ENCODE data around the gene SNAI3. TPM values are rescaled to one million over a fixed set of nuclear protein-coding genes. Genes with fewer than 3 reads are reported as not detected.

Gene SNAI3
- total RNA-seq, 1 donor from 2014 or later, result 3.1 TPM

DNA sequence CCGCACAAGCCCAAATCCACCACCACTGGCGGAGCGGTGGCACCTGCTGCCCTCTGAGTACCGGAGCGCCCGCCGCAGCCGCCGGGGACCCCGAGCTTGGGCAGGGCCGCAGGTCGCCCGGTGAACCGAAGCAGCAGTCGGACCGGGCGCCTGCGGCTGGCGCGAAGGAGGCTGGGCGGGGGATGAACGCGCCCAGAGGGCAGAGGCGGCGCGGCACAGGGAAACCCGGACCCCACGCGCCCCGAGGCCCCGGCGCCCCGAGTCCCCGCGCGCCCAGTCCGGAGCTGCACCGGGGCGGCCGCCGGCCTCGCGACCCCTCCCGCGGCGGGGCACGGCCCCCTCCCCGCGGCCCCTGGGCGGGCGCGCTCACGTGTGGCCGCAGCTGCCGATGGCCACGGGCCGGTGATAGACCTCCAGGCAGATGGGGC, 19.5 kb upstream of the SNAI3 start:
- H3K36me3 ChIP-seq, result no peaks in the 10 kb centered on the region
- TF ChIP-seq, protein P1, sequence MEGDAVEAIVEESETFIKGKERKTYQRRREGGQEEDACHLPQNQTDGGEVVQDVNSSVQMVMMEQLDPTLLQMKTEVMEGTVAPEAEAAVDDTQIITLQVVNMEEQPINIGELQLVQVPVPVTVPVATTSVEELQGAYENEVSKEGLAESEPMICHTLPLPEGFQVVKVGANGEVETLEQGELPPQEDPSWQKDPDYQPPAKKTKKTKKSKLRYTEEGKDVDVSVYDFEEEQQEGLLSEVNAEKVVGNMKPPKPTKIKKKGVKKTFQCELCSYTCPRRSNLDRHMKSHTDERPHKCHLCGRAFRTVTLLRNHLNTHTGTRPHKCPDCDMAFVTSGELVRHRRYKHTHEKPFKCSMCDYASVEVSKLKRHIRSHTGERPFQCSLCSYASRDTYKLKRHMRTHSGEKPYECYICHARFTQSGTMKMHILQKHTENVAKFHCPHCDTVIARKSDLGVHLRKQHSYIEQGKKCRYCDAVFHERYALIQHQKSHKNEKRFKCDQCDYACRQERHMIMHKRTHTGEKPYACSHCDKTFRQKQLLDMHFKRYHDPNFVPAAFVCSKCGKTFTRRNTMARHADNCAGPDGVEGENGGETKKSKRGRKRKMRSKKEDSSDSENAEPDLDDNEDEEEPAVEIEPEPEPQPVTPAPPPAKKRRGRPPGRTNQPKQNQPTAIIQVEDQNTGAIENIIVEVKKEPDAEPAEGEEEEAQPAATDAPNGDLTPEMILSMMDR (IDR thresholded peaks at IDR 0.05; ENCODE audit: borderline replicate concordance), result no peak
- peak overlapping the region; percentile 93 for H3K27ac ChIP-seq (replicated peaks)
- H3K4me1 ChIP-seq, result peaks cover 68% of the 10 kb centered on the region
- no peak for DNase-seq
- no peaks in the 10 kb centered on the region for H3K9me3 ChIP-seq (replicated peaks)
- H3K27me3 ChIP-seq (ENCODE audit: low read depth), result no peaks in the 10 kb centered on the region
- H3K4me3 ChIP-seq, result peak overlapping the region; percentile 99
- intact Hi-C loops (cut with micrococcal nuclease), result no loop called here

DNA sequence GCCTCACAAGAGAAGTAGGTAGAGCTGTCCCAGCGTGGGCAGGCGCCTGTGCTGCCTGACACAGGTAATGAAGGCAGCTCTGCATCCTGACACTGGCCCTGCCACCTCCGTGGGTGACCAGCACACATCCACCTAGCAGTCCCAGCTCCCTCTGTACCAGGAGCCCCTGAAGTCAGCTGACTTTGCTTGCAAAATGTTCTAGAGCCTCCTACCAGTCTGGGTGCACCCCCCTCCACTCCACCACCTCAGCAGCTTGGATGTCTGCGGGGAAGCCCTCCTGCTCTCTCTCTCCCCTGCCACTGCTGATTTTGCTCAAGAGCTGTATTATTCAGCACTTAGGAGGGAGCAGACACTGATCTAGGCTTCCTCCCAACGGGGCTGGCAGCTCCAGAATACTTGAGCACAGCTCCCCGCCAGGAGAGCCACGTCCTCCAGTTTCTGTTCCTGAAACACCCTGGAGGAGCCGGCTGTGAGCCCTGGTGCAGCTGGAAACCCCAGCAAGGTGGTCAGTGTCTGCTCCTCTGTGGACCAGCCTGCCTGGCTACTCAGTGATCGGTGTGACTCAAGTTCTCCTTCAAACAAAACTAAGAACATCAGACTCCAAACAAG, 18.9 kb upstream of the SNAI3 start:
- TF ChIP-seq, protein P1 (IDR thresholded peaks at IDR 0.05; ENCODE audit: borderline replicate concordance), result no peak
- intact Hi-C loops (cut with micrococcal nuclease), result no loop called here
- no peaks in the 10 kb centered on the region for H3K36me3 ChIP-seq
- H3K27me3 ChIP-seq (ENCODE audit: low read depth), result no peaks in the 10 kb centered on the region
- peaks cover 75% of the 10 kb centered on the region for H3K4me1 ChIP-seq
- H3K9me3 ChIP-seq (replicated peaks), result no peaks in the 10 kb centered on the region
- H3K27ac ChIP-seq (replicated peaks), result peak overlapping the region; percentile 93
- H3K4me3 ChIP-seq, result peak overlapping the region; percentile 99
- no peak for DNase-seq

DNA sequence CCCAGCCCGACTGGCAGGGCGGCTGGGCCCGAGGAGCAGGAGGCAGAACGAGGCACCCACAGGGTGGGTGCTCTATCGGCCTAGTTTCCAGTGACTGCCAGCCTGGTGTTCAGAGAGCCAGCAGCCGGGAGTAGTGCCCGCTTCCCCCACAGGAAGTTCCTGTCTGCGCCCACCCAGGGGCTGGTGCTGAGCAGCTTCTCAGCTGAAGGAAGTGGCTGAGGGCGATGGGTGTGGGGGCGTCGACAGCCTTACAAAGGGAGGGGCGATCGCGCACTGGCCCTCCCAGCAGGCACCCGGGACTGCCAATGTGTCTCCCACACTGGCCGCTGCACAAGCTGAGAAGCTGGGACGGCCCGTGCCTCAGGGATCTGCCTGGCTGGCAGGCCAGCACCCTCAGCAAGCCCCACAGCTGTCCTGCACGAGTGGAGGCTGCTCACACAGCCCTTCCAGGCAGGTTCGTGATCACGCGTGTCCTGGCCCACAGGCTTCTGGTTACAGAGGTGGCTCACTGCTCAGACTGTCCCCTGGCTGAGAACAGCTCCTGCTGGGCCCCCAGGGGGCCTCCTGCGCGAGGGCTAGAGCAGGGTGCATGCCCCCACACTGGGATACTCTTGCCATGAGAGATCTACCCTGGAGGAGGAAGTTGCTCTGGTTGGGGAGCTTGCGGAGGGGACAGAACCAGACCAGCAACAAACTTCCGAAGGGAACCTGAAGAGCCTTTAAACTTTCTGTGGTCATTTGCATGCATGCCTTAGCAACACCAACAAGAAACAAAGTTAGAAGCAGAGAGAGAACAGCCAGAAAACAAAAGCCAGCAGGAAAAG, 17.4 kb upstream of the SNAI3 start:
- H3K27me3 ChIP-seq (ENCODE audit: low read depth), result no peaks in the 10 kb centered on the region
- H3K27ac ChIP-seq (replicated peaks), result peak overlapping the region; percentile 85
- TF ChIP-seq, protein P1 (IDR thresholded peaks at IDR 0.05; ENCODE audit: borderline replicate concordance), result no peak
- peaks cover 8% of the 10 kb centered on the region for H3K36me3 ChIP-seq
- DNase-seq, result peak; percentile 55
- no peaks in the 10 kb centered on the region for H3K9me3 ChIP-seq (replicated peaks)
- H3K4me3 ChIP-seq, result peak overlapping the region; percentile 99
- intact Hi-C loops (cut with micrococcal nuclease), result no loop called here
- peaks cover 81% of the 10 kb centered on the region for H3K4me1 ChIP-seq

DNA sequence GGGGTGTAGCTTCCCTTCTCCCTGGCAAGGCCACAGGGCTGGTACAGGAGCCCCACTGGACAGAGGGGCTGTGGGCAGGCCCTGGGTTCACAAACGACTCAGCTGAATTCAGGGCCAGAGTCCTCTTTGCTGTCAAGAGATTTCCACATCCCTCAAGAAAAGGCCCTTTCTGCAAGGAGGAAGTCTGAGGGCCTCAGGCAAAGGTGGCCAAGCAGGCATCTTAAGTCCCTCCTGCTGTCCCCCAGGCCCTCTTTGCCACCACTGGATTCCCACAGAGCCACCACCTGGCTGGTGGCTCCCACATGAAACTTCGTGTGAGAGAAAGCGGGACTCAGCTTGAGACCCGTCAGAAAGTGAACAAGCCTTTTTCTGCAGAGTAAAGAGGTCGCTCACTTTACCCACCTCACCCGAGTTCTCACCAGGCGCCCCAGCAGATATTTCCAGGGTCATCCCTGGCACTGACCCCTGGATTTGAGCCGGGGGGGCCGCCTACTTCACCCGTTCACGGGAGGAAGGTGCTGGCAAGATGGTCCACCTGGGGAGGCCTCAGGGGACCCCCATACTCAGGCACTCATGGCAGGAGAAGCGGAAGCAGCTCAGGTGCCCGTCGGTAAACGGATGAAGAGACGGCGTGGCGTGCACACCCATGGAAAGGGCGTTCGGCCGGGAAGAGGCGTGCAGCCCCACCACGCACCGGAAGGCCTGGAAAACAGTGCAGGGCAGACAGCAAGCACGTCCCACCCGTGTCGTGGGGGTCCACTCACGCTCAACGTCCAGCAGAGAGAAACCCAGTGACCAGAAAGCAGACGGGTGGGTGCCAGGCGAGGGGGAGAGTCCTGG, 16.3 kb upstream of the SNAI3 start:
- TF ChIP-seq, protein P1 (IDR thresholded peaks at IDR 0.05; ENCODE audit: borderline replicate concordance), result no peak
- DNase-seq, result no peak
- H3K4me3 ChIP-seq, result peak overlapping the region; percentile 99
- intact Hi-C loops (cut with micrococcal nuclease), result no loop called here
- peaks cover 19% of the 10 kb centered on the region for H3K36me3 ChIP-seq
- no peaks in the 10 kb centered on the region for H3K27me3 ChIP-seq (ENCODE audit: low read depth)
- H3K27ac ChIP-seq (replicated peaks), result peak overlapping the region; percentile 85
- H3K9me3 ChIP-seq (replicated peaks), result no peaks in the 10 kb centered on the region
- H3K4me1 ChIP-seq, result peaks cover 76% of the 10 kb centered on the region

DNA sequence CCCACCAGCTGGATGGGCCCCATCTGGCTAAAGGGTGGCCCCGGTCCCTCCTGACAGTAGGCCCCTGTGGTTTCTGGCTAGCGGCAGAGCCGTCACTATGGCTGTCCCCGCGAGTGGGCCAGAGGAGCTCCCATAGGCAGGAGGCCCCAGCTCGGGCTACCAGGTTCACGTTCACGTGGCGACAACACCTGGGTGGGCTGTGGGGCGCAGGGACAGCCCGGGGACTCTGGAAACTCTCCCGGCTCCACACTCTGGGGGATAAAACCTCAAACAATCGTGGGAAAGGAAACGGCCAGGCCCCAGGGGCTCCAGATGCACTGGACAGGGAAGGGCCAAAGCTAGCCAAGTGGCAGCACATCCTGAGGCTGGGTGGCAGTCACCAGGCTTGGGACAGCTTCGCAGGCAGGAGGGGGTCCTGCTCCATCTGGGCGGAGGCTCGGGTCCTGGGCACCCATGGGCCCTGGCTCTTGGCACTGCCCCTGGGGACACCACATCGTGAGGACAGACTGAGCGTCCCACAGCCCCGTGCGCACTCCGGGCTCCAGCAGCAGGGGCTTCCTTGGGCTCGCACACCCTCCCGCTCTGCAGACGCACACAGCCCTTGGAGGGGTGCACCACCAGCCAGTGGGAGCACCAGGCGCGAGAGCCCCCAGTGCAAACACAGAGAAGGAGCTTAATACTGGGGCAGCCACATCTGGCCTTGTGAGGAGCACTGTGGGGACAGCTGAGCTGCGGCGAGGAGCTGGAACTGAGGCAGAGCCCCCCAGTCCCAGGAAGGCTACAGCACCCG, 15.5 kb upstream of the SNAI3 start:
- Histone ChIP-seq H3K4me1 (peaks cover 68% of the 10 kb centered on the region), H3K9me3 (replicated peaks) (no peaks in the 10 kb centered on the region), H3K27ac (replicated peaks) (peak overlapping the region; percentile 85), H3K27me3 (ENCODE audit: low read depth) (no peaks in the 10 kb centered on the region), H3K36me3 (peaks cover 27% of the 10 kb centered on the region), H3K4me3 (peak overlapping the region; percentile 48)
- TF ChIP-seq, protein P1 (IDR thresholded peaks at IDR 0.05; ENCODE audit: borderline replicate concordance), result no peak
- intact Hi-C loops (cut with micrococcal nuclease), result no loop called here
- no peak for DNase-seq

All from left ventricle myocardium inferior (tissue), 1 donor.